Activated CD8-positive, alpha-beta memory T cell treated with anti-CD3 and anti-CD28 coated beads, Interleukin-2, amount 50 U/mL, for 48 hours (primary cell): Measurements from ENCODE around the gene SRC.
"Not testable (repeated sequence)": the region's sequence is repeated elsewhere in the genome, so short reads cannot be mapped to it uniquely, and the experiment has no call there.

Experiments used
- DNase-seq: peaks from one replicate; pipeline ENCODE4 v3.0.0-alpha.2; 2020

Gene SRC

GRCh38 chr20:37337208-37337991, 8.5 kb upstream of the SRC start:
- no peak for DNase-seq

- DNase-seq: not testable (repeated sequence)
Measured at GRCh38 chr20:37338380-37338779, 7.6 kb upstream of the SRC start.

- DNase-seq: no peak
Measured at GRCh38 chr20:37339208-37339607, 6.7 kb upstream of the SRC start.

- DNase-seq: not testable (repeated sequence)
Measured at GRCh38 chr20:37339764-37340109, 6.2 kb upstream of the SRC start.

GRCh38 chr20:37340998-37341397, 4.9 kb upstream of the SRC start:
- no peak for DNase-seq

- no peak for DNase-seq
Measured at GRCh38 chr20:37341632-37342031, 4.3 kb upstream of the SRC start.

- DNase-seq: no peak
Measured at GRCh38 chr20:37342231-37343177, 3.4 kb upstream of the SRC start.

- no peak for DNase-seq
Measured at GRCh38 chr20:37343212-37343993, 2.5 kb upstream of the SRC start.

GRCh38 chr20:37343994-37344355, 2.0 kb upstream of the SRC start:
- DNase-seq: no peak

- DNase-seq: no peak
Measured at GRCh38 chr20:37344506-37345338, 1.2 kb upstream of the SRC start.

- DNase-seq: no peak
Measured at GRCh38 chr20:37346236-37346534, 245 bp downstream of the SRC start.

GRCh38 chr20:37346535-37347346, 801 bp downstream of the SRC start:
- no peak for DNase-seq

- DNase-seq: no peak
Measured at GRCh38 chr20:37347347-37347823, 1.4 kb downstream of the SRC start.

GRCh38 chr20:37347891-37348791, 2.2 kb downstream of the SRC start:
- no peak for DNase-seq

GRCh38 chr20:37348792-37349516, 3.0 kb downstream of the SRC start:
- DNase-seq: no peak

GRCh38 chr20:37349517-37350491, 3.9 kb downstream of the SRC start:
- DNase-seq: no peak

GRCh38 chr20:37350649-37351574, 5.0 kb downstream of the SRC start:
- DNase-seq: no peak
